Measurements from ENCODE around the gene ADAM19. TPM values are rescaled to one million over a fixed set of nuclear protein-coding genes. Genes with fewer than 3 reads are reported as not detected.

Gene ADAM19
- total and polyA plus RNA-seq, 2 of the 4 experiments (the other 2 are of a cell fraction), result 35.5 to 49.2 TPM

- CTCF ChIA-PET, result interaction anchor here (0.7 kb wide), 2 partner anchors 10 to 229 kb away, joined by 3 read pairs; no protein-coding TSS in a partner anchor
- H3K4ac ChIP-seq (ENCODE audit: low read depth, low read length), result peak overlapping the region; percentile 90
- H2BK20ac ChIP-seq (ENCODE audit: low read depth, low read length), result peak overlapping the region; percentile 91
- H3K79me1 ChIP-seq (ENCODE audit: low read depth in 1 of 2, low read length in 2 of 2), result peaks cover 26 to 79% of the 10 kb centered on the region in 2 experiments
- no peaks in the 10 kb centered on the region for H3K9me3 ChIP-seq (ENCODE audit: control insufficient read depth, insufficient read depth, low read length)
- H4K8ac ChIP-seq (ENCODE audit: low read depth in 2 of 2, low read length in 2 of 2), result peak overlapping the region; percentile 28 to 85; a peak in 3 of 4 replicates
- peak overlapping the region; percentile 69; the same call in 1 of the 3 replicates for H2BK15ac ChIP-seq (ENCODE audit: low read depth, low read length)
- in situ Hi-C loops (cut with MboI; ENCODE audit: low sequenced_read_pairs) (loop anchor here (25.0 kb wide), 1 partner anchor 1629 kb away; no protein-coding TSS in a partner anchor), dilution Hi-C loops (cut with HindIII; ENCODE audit: low sequenced_read_pairs, unreplicated experiment) (no loop called here), intact Hi-C loops (cut with micrococcal nuclease) (loop anchor here (2.0 to 5.0 kb wide), 2 partner anchors 41 to 186 kb away; no protein-coding TSS in a partner anchor)
- ATAC-seq (ENCODE audit: low read depth), result peak; percentile 66
- peak overlapping the region; percentile 80 for H3K27ac ChIP-seq (ENCODE audit: insufficient read depth, low read length)
- peak overlapping the region; percentile 94 for H4K91ac ChIP-seq (ENCODE audit: insufficient read depth, low read depth, low read length)
- H3K18ac ChIP-seq (ENCODE audit: low read depth, low read length), result peak overlapping the region; percentile 95
- peak overlapping the region; percentile 81; the same call in 1 of the 2 replicates for H3K23ac ChIP-seq (ENCODE audit: low read depth, low read length)
- H3K36me3 ChIP-seq (ENCODE audit: control insufficient read depth, insufficient read depth, low read length), result peaks cover 5% of the 10 kb centered on the region; the same call in 1 of the 2 replicates
- no peak overlapping the region for H2AFZ ChIP-seq (replicated peaks; ENCODE audit: low read length, poor library complexity)
- peak; percentile 86 for DNase-seq
- H3K27me3 ChIP-seq (ENCODE audit: control insufficient read depth, insufficient read depth, low read length), result no peaks in the 10 kb centered on the region
- no peak overlapping the region for H3K4me3 ChIP-seq (ENCODE audit: insufficient read depth, low read depth, low read length)
- no peak overlapping the region for H3K9ac ChIP-seq (ENCODE audit: low read depth, low read length)
- 100% methylated on average over 1 of the region's 4 CpGs; no CpG with 5 or more reads in 1 of the 2 experiments for WGBS, 2 experiments (ENCODE audit: extremely low coverage in 2 of 2, insufficient read length in 1 of 2)
- H3K4me1 ChIP-seq (ENCODE audit: control insufficient read depth, insufficient read depth, low read length), result peaks cover 52% of the 10 kb centered on the region
- peak overlapping the region; percentile 79 for H3K4me2 ChIP-seq (ENCODE audit: low read depth, low read length)
- peak overlapping the region; percentile 88 for H4K5ac ChIP-seq (ENCODE audit: low read depth, low read length)
- peak; percentile 91 for TF ChIP-seq FOS (IDR thresholded peaks at IDR 0.05; ENCODE audit: low read depth, low read length)
- peak; percentile 20; the same call in 1 of the 2 replicates for TF ChIP-seq BHLHE40 (IDR thresholded peaks at IDR 0.05; ENCODE audit: low read depth, low read length)
- peak; percentile 70 for TF ChIP-seq MXI1 (IDR thresholded peaks at IDR 0.05; ENCODE audit: borderline replicate concordance, low read depth, low read length)
- peak; percentile 38; the same call in 1 of the 2 replicates for TF ChIP-seq CEBPB (IDR thresholded peaks at IDR 0.05; ENCODE audit: low read depth, low read length)
- TF ChIP-seq MAZ (IDR thresholded peaks at IDR 0.05; ENCODE audit: borderline replicate concordance, low read depth, low read length), result no peak
- H3K56ac ChIP-seq (ENCODE audit: extremely low read depth, insufficient read depth, low read length), result 0 out of 2 replicates have a peak overlapping the region, but pooled peaks have one; percentile 63
- H2AK9ac ChIP-seq (replicated peaks; ENCODE audit: low read depth, low read length, poor library complexity), result no peak overlapping the region
- POLR2A ChIA-PET (ENCODE audit: unreplicated experiment), result interaction anchor here (0.9 kb wide), 1 partner anchor 173 kb away, joined by 3 read pairs; the partner anchor contains the start of gene THG1L
- H2AK5ac ChIP-seq (ENCODE audit: low read depth, low read length), result peak overlapping the region; percentile 78
- peaks cover 46% of the 10 kb centered on the region for H3K9me1 ChIP-seq (ENCODE audit: insufficient read depth, low read length)
- peaks cover 26% of the 10 kb centered on the region; the same call in 1 of the 2 replicates for H4K20me1 ChIP-seq (ENCODE audit: insufficient read depth, low read length)
- peak overlapping the region; percentile 91 for H2BK120ac ChIP-seq (ENCODE audit: low read depth, low read length)
- H2BK5ac ChIP-seq (ENCODE audit: low read depth, low read length, poor library complexity, severe bottlenecking), result peak overlapping the region; percentile 95
- BruUV-seq (replicated peaks), result no TSS peak
- peak overlapping the region; percentile 56; the same call in 1 of the 2 replicates for H3K14ac ChIP-seq (replicated peaks; ENCODE audit: low read depth, low read length)
Measured at GRCh38 chr5:157558041-157558595, 17.5 kb downstream of the ADAM19 start.
